Cerebellar nuclear complex (tissue), 1 donor: Measurements from ENCODE around the gene HMGXB4.

ENCODE experiments used
- DNase-seq, 2 experiments: peaks; one replicate each; lab custom pipeline; 2025; lab: John Stamatoyannopoulos, UW

Gene HMGXB4

DNA sequence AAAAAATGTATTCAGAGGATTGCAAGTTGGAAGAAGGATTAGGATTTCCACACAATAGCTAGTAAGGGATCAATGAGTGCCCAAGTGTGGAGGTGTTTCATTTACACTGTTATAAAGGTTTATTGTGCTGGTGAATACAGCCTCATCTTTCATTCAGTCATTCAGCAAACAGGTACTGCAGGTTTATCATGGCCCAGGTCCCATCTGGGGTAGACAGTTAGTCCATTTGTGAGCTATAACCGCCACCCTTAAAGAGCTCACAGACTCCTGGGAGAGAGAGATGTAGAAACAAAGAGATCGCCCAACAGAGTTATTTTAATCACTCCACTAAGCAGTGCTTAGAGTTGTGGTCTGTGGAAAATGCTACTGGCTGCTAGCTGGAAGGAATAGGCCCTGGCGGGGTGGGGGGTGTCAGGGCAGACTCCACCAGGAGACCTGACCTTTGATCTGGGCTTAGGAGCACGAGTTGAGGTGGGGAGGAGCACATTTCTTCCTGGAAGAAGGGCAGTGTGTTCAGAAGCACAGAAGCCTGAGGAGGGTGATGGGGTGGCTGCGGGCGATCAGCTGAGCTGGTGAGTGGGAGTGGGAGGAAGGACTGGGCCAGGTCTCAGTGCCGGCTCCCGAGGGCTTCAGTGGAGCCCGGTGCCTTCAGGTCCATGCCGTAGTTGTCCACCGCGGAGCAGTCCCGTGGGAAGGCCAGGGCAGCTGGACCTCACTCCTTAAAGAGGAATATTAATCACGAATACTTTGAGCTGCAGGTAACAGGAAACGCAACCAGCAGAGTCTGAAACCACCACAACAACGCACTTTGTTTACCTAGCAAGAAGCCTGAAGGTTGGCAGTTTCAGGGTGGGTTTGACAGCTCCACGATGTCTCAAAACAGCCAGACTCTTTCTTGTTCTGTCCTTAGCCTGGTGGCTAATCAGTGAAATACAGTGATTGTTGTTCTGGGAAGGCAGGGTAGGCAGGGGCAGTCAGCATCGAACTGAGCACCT is 53.6 kb downstream of the HMGXB4 start:
- no peak for DNase-seq

GRCh38 chr22:35311551-35311999 is 54.3 kb downstream of the HMGXB4 start:
- DNase-seq, result no peak

DNA sequence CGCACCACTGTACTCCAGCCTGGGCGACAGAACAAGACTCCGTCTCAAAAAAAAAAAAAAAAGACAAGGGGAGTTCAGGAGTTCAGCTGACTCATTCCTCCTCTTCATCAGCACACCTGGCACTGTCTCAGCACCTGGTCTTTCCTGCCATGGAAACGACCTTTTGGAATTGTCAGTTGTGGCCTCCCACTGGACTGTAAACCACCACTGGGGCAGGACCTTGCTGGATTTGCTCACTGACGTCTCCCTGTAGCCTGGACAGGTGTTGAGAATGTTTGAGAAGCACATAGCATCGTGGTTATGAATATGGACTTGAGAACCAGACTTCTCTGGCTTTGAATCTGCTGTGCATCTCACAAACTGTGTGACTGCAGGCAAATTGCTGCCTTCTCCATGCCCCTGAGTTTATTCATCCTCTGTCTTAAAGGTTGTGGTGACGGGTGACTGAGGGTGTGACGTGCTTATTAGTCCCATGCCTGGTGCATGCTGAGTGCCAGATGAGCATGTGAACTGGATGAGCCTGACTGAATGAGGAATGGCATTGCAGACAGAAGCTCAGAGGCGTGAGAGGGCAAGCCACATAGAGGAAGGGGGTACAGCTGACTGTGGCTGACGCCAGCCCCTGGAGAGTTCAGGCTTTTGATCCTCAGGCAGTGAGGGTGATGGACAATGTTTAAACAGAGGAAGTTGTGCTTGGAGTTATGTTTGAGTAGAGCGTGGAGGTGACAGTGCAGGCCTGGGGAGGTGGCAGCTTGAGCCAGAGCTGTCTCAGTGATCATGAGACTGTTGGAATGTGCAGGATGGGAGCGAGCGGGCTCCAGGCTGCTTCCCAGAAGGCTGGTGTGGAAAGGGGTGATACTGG is 55.1 kb downstream of the HMGXB4 start:
- no peak for DNase-seq

GRCh38 chr22:35313311-35314121 is 56.2 kb downstream of the HMGXB4 start:
- no peak for DNase-seq

GRCh38 chr22:35314161-35314942 is 57.1 kb downstream of the HMGXB4 start:
- no peak for DNase-seq

DNA sequence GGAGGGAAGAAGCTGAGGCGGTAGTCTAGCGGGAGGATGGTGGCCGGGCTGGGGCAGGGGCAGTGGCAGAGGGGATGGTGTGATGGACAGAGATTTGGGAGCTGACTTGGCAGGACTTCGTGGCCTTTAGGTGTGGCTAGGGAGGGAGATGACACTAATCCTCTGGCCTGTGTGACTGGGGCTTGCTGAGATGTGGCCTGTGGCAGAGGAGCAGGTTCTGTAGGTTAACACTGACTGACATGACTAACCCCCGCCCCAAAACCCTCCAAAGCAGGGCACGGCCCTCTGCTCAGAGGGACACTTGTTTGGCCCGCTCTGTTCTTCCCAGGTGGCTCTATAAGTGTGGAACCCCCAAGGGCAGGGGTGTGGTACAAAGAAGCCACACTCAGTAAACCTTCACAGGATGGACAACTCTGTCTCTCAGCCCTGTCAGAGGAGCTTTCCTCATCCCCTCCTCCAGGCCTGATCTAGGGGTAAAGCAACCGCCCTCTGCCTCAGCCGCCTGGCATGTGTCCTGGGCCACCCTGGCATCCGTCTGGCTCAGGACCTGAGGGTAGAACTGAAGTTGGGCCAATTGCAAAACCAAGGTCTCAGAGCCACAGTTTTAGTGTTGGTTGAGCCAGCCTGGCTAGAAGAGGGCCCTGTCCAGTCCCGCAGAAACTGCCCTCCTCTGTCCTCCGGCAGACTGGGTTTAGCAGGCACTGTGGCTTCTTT is 58.0 kb downstream of the HMGXB4 start:
- no peak for DNase-seq

GRCh38 chr22:35315855-35316745 is 58.8 kb downstream of the HMGXB4 start:
- DNase-seq, result peak in 1 of 2 experiments; percentile 18

DNA sequence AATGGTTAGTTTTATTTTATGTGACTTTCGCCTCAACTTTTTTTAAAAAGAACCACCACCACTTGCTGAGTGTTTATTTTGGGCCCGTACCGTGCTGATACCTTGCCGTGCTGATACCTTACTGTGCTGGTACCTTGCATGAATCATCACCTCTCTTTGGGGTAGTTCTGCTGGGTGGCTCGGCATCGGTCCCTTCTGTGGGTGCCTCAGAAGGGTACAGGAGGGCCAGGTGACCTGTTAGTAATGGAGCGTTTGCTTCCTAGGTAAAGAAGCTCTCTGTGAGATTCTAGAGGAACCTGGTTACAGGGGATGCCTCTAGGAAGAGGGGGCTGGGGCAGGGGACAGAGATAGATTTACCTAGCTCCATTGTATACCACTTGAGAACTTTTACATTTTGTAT is 59.5 kb downstream of the HMGXB4 start:
- no peak for DNase-seq

DNA sequence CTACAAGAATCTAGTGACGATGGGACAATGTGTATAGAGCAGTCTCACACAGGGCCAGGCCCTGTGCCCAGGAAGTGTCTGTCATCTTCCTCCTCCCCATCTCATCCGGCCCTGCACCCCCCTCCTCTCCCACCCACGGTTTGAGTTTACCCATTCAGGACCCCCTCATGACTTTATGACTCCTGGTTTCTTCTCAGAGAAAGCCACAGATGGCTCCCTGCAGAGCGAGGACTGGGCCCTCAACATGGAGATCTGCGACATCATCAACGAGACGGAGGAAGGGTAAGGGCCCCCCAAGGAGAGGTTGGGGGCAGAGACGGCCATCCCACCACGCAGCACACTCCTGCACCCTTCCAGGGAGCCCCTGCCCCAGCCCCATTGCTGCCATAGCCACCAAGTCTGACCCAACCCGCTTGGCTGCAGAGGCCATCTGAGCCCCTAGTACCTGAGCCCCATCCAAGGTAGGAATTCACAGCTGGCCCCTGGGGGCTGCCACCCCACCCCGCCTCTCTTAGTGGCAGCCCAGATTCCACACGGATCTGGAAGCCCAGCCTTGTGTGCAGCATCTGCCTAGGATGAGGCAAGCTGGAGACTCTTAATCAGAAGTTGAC is 60.5 kb downstream of the HMGXB4 start:
- no peak for DNase-seq

DNA sequence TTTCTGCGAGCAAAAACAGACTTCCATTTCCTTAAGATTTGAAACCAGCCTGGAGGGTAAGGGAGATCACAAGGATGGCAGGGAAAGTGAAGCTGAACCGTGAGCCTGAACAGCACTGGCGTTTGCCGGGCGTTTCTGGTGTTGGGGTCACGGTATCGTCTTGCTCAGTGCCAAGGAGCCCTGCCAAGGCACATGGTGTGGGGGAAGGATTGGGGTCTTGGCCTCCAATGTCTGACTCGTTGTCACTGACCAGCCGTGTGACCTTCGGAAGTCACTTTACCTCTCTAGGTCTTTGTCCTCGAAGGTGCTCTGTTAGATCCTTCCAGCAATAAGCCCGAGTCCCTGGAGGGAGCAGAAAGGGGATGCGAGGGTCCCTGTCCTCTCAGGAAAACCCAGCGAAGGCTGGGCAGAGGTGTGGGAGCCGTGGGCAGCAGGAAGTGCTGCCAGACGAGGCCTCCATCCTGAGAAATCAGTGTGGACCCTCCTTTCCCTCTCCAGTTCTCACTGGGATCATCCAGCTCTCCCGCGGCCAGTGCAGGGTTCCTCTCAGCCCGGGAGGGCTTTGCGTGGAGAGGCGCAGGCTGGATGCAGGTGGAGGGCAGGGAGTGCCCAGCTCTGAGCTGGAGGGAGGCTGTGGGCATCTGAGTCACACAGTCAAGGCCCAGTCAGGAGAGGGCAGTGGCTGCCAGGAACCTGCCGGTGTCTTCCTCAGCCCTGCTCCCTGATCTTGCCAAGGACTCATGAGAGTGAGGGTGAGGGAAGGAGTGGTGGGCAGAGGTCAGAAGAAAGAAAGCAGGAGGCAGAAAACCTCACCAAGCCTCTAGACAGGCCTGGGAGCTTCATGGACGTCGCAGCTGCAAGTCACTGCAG is 61.3 kb downstream of the HMGXB4 start:
- no peak for DNase-seq

GRCh38 chr22:35319244-35319985 is 62.1 kb downstream of the HMGXB4 start:
- no peak for DNase-seq

GRCh38 chr22:35322126-35322525 is 64.8 kb downstream of the HMGXB4 start:
- DNase-seq, result no peak

DNA sequence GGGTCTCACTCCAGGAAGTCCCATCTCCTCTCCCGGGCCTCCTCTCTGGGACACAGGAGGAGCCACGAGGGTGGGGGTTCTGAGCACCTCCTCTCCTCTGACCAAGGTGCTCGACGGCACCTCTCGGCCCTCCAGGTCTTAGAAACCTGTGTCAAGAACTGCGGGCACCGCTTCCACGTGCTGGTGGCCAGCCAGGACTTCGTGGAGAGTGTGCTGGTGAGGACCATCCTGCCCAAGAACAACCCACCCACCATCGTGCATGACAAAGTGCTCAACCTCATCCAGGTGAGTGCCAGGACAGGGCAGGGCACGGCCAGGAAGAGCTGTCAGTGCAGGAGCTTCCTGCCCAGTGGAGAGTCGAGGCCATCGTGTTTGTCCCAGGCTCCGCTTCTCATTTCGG is 65.6 kb downstream of the HMGXB4 start:
- no peak for DNase-seq

DNA sequence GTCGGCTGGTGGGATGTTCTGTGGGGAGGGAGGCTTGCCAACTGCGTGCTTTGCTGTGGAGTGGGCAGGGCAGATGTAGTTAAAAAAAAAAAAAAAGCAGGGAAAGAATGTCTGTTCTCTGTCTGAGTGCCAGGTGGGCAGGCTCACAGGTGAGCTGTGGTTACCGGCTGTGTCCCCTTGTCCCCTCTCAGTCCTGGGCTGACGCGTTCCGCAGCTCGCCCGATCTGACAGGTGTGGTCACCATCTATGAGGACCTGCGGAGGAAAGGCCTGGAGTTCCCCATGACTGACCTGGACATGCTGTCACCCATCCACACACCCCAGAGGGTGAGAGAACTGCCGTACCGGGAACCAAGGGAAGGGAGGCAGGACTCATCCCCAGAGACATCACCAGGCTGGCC is 66.0 kb downstream of the HMGXB4 start:
- DNase-seq, result no peak

GRCh38 chr22:35324067-35324466 is 66.8 kb downstream of the HMGXB4 start:
- DNase-seq, result no peak

GRCh38 chr22:35324762-35325161 is 67.5 kb downstream of the HMGXB4 start:
- DNase-seq, result no peak

DNA sequence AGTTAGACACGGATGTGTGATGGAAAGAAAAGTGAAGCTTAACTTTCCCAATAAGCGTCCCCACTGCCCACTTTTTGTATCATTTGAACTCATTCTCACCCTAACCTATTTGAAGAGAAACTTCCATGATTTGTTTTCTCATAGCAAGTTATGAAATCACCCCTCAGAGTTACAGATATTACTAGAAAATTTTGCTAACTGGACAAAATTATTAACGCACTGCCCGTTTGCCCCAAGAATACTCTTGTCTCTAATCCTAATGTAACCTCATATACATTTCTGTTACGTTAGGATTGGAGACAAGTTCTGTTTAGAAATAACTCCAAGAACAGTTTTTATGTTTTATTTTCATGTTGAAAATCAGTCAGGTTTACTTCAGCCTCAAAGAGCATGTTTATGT is 67.9 kb downstream of the HMGXB4 start:
- DNase-seq, result no peak
